IMR-90 (cell line): Measurements from ENCODE around the gene HAX1. TPM values are rescaled to one million over a fixed set of nuclear protein-coding genes. Genes with fewer than 3 reads are reported as not detected.

Experiments used
- ATAC-seq: fragments of 200-7000 bp; cut with Tn5 transposase; 2 replicates; pipeline ENCODE4 v1.9.1; 2020; ENCODE audit warnings: low read depth, mild to moderate bottlenecking, moderate library complexity
- BruUV-seq: library from RNA; stranded (reverse); fragments of 400-500 nt; replicated peaks from 2 replicates; lab custom pipeline; 2021; lab: Mats Ljungman, UMichigan
- CTCF ChIA-PET: fragments of 300-600 bp; formaldehyde crosslinking; extraction: SDS; loops from one replicate; lab custom pipeline; 2021; ENCODE audit warnings: antibody characterized with exemption; lab: Yijun Ruan, JAX
- POLR2A ChIA-PET: fragments of 300-600 bp; sonication (Branson Sonifier 250); formaldehyde crosslinking; loops from one replicate; lab custom pipeline; 2022; ENCODE audit warnings: antibody characterized with exemption; ENCODE audit not compliant: unreplicated experiment; lab: Charles Lee
- DNase-seq: peaks from one replicate; pipeline ENCODE4 v3.0.0; 2013
- H2AFZ ChIP-seq: replicated peaks from 2 replicates; pipeline ENCODE3; 2013; ENCODE audit warnings: low read length, mild to moderate bottlenecking; ENCODE audit not compliant: poor library complexity
- H2AK5ac ChIP-seq: 2 replicates; pipeline ENCODE4 v1.6.1; 2013; ENCODE audit warnings: low read depth, low read length, inconsistent platforms
- H2AK9ac ChIP-seq: replicated peaks from 2 replicates; pipeline ENCODE3; 2013; ENCODE audit warnings: mild to moderate bottlenecking, low read depth, low read length, moderate library complexity; ENCODE audit not compliant: poor library complexity
- H2BK120ac ChIP-seq: 2 replicates; pipeline ENCODE4 v1.6.1; 2013; ENCODE audit warnings: low read depth, low read length, inconsistent platforms
- H2BK15ac ChIP-seq: 3 replicates; pipeline ENCODE4 v1.6.1; 2013; ENCODE audit warnings: low read depth, low read length, inconsistent platforms
- H2BK20ac ChIP-seq: 2 replicates; pipeline ENCODE4 v1.6.1; 2013; ENCODE audit warnings: low read depth, mild to moderate bottlenecking, inconsistent platforms, low read length, moderate library complexity
- H2BK5ac ChIP-seq: 2 replicates; pipeline ENCODE4 v1.6.1; 2013; ENCODE audit warnings: mild to moderate bottlenecking, low read depth, low read length, inconsistent platforms; ENCODE audit not compliant: poor library complexity, severe bottlenecking
- H3K14ac ChIP-seq: replicated peaks from 2 replicates; pipeline ENCODE4 v1.6.1; 2013; ENCODE audit warnings: low read depth, low read length, inconsistent platforms
- H3K18ac ChIP-seq: 2 replicates; pipeline ENCODE4 v1.6.1; 2013; ENCODE audit warnings: low read depth, low read length, control low read depth
- H3K23ac ChIP-seq: 2 replicates; pipeline ENCODE4 v1.6.1; 2013; ENCODE audit warnings: low read depth, low read length, inconsistent platforms
- H3K27ac ChIP-seq: 2 replicates; pipeline ENCODE4 v1.5.1; 2013; ENCODE audit warnings: mild to moderate bottlenecking, control low read depth, low read length; ENCODE audit not compliant: insufficient read depth
- H3K27me3 ChIP-seq: 2 replicates; pipeline ENCODE4 v1.6.1; 2013; ENCODE audit warnings: low read length; ENCODE audit not compliant: control insufficient read depth, insufficient read depth
- H3K36me3 ChIP-seq: 2 replicates; pipeline ENCODE4 v1.6.1; 2013; ENCODE audit warnings: low read length, mixed read lengths; ENCODE audit not compliant: control insufficient read depth, insufficient read depth
- H3K4ac ChIP-seq: 2 replicates; pipeline ENCODE4 v1.6.1; 2013; ENCODE audit warnings: low read depth, low read length, inconsistent platforms
- H3K4me1 ChIP-seq: 2 replicates; pipeline ENCODE4 v1.6.1; 2013; ENCODE audit warnings: low read length, mixed read lengths; ENCODE audit not compliant: control insufficient read depth, insufficient read depth
- H3K4me2 ChIP-seq: 2 replicates; pipeline ENCODE4 v1.6.1; 2013; ENCODE audit warnings: low read depth, mild to moderate bottlenecking, control low read depth, low read length, moderate library complexity
- H3K4me3 ChIP-seq: 2 replicates; pipeline ENCODE4 v1.5.1; 2013; ENCODE audit warnings: low read depth, mild to moderate bottlenecking, control low read depth, low read length, moderate library complexity; ENCODE audit not compliant: insufficient read depth
- H3K56ac ChIP-seq: 2 replicates; pipeline ENCODE4 v1.6.1; 2013; ENCODE audit warnings: low read length, inconsistent platforms; ENCODE audit not compliant: insufficient read depth; ENCODE audit errors: extremely low read depth
- H3K79me1 ChIP-seq, 2 experiments: 2 replicates each; pipeline ENCODE4 v1.6.1; 2013; ENCODE audit warnings: low read length in 2 of 2, inconsistent platforms in 1 of 2, low read depth in 1 of 2
- H3K9ac ChIP-seq: 2 replicates; pipeline ENCODE4 v1.6.1; 2013; ENCODE audit warnings: low read depth, low read length, control low read depth
- H3K9me1 ChIP-seq: 2 replicates; pipeline ENCODE4 v1.6.1; 2013; ENCODE audit warnings: low read length, inconsistent platforms; ENCODE audit not compliant: insufficient read depth
- H3K9me3 ChIP-seq: 2 replicates; pipeline ENCODE4 v1.6.1; 2013; ENCODE audit warnings: low read length; ENCODE audit not compliant: control insufficient read depth, insufficient read depth
- H4K20me1 ChIP-seq: 2 replicates; pipeline ENCODE4 v1.6.1; 2013; ENCODE audit warnings: low read length, inconsistent platforms; ENCODE audit not compliant: insufficient read depth
- H4K5ac ChIP-seq: 2 replicates; pipeline ENCODE4 v1.6.1; 2013; ENCODE audit warnings: mild to moderate bottlenecking, low read depth, low read length, control low read depth
- H4K8ac ChIP-seq, 2 experiments: 2 replicates each; pipeline ENCODE4 v1.6.1; 2013; ENCODE audit warnings: low read depth in 2 of 2, low read length in 2 of 2, control low read depth in 1 of 2, inconsistent platforms in 1 of 2
- H4K91ac ChIP-seq: 2 replicates; pipeline ENCODE4 v1.6.1; 2013; ENCODE audit warnings: low read depth, low read length, inconsistent platforms; ENCODE audit not compliant: insufficient read depth
- BHLHE40 ChIP-seq: fragments of 150-350 bp; IDR thresholded peaks from 2 replicates; pipeline ENCODE4 v1.6.1; 2016; ENCODE audit warnings: mild to moderate bottlenecking, low read depth, low read length
- CEBPB ChIP-seq: IDR thresholded peaks from 2 replicates; pipeline ENCODE4 v1.6.1; 2012; ENCODE audit warnings: low read depth, low read length, improper control_type of control experiment
- CHD1 ChIP-seq: IDR thresholded peaks from 2 replicates; pipeline ENCODE4 v1.6.1; 2012; ENCODE audit warnings: low read depth, low read length, improper control_type of control experiment
- CTCF ChIP-seq: conservative IDR thresholded peaks from 2 replicates; pipeline ENCODE4 v1.5.1; 2012; ENCODE audit warnings: mild to moderate bottlenecking, low read depth, low read length, improper control_type of control experiment
- FOS ChIP-seq: fragments of 150-350 bp; IDR thresholded peaks from 2 replicates; pipeline ENCODE4 v1.6.1; 2016; ENCODE audit warnings: low read depth, low read length
- MAFK ChIP-seq: IDR thresholded peaks from 2 replicates; pipeline ENCODE4 v1.6.1; 2012; ENCODE audit warnings: low read depth, low read length, improper control_type of control experiment
- MAZ ChIP-seq: IDR thresholded peaks from 2 replicates; pipeline ENCODE4 v1.6.1; 2012; ENCODE audit warnings: low read depth, mild to moderate bottlenecking, low read length, improper control_type of control experiment, moderate library complexity, borderline replicate concordance
- MXI1 ChIP-seq: IDR thresholded peaks from 2 replicates; pipeline ENCODE4 v1.6.1; 2012; ENCODE audit warnings: low read depth, mild to moderate bottlenecking, low read length, moderate library complexity, borderline replicate concordance
- NFE2L2 ChIP-seq: fragments of 150-350 bp; IDR thresholded peaks from 2 replicates; pipeline ENCODE4 v1.6.1; 2016; ENCODE audit warnings: low read depth, mild to moderate bottlenecking, low read length
- POLR2A ChIP-seq: IDR thresholded peaks from 2 replicates; pipeline ENCODE4 v1.6.1; 2012; ENCODE audit warnings: mild to moderate bottlenecking, low read depth, low read length
- RAD21 ChIP-seq: IDR thresholded peaks from 2 replicates; pipeline ENCODE4 v1.6.1; 2012; ENCODE audit warnings: low read length, improper control_type of control experiment
- RCOR1 ChIP-seq: IDR thresholded peaks from 2 replicates; pipeline ENCODE4 v1.6.1; 2012; ENCODE audit warnings: mild to moderate bottlenecking, low read length, improper control_type of control experiment; ENCODE audit not compliant: insufficient replicate concordance
- RFX5 ChIP-seq: IDR thresholded peaks from 2 replicates; pipeline ENCODE4 v1.8.0; 2012; ENCODE audit warnings: low read depth, mild to moderate bottlenecking, low read length, moderate library complexity
- SMC3 ChIP-seq: fragments of 150-350 bp; IDR thresholded peaks from 2 replicates; pipeline ENCODE4 v1.6.1; 2016; ENCODE audit warnings: low read depth, mild to moderate bottlenecking, antibody characterized with exemption, low read length, moderate library complexity
- WGBS, 2 experiments: methylation state at CpG; one replicate each; pipeline versions ENCODE4 v1.1.5 to v1.1.7; 2013; ENCODE audit warnings: missing lambda C conversion rate in 2 of 2; ENCODE audit not compliant: insufficient read length in 1 of 2; ENCODE audit errors: extremely low coverage in 2 of 2; 5-methylcytosine and 5-hydroxymethylcytosine counted together
- dilution Hi-C: fragments of 300-500 bp; cut with HindIII; formaldehyde crosslinking; loops from one replicate; pipeline ENCODE4 v1.14.3; 2018; ENCODE audit warnings: low sequenced_read_pairs; ENCODE audit not compliant: unreplicated experiment
- in situ Hi-C: fragments of 300-500 bp; cut with MboI; formaldehyde crosslinking; loops from 3 replicates; pipeline ENCODE4 v1.14.3; 2019; ENCODE audit warnings: low sequenced_read_pairs, inconsistent platforms, mixed read lengths
- intact Hi-C: fragments of 100-400 bp; cut with micrococcal nuclease; formaldehyde crosslinking; loops from 2 replicates; pipeline ENCODE4 v1.10.0; 2022
- polyA plus RNA-seq, 3 experiments: library from polyadenylated mRNA; depleted of rRNA; stranded (reverse); fragments of >200 nt; gene quantifications; 2 replicates each; pipeline ENCODE4 v1.2.3, GENCODE V29; 2012; ENCODE audit warnings: low replicate concordance in 1 of 3
- total RNA-seq: library from RNA; depleted of rRNA; stranded (reverse); fragments of >200 nt; gene quantifications from 2 replicates; pipeline ENCODE4 v1.2.3, GENCODE V29; 2012
- TF ChIP-seq, protein P1 (sequence below): fragments of 150-350 bp; IDR thresholded peaks from 2 replicates; pipeline ENCODE4 v1.6.1; 2017; ENCODE audit warnings: mild to moderate bottlenecking, antibody characterized with exemption, low read length, low read depth
- TF ChIP-seq, protein P2 (sequence below): fragments of 150-350 bp; IDR thresholded peaks from 2 replicates; pipeline ENCODE4 v1.6.1; 2016; ENCODE audit warnings: low read depth, mild to moderate bottlenecking, low read length, moderate library complexity, borderline replicate concordance

HAX1 gene
- total and polyA plus RNA-seq, 2 of the 4 experiments (the other 2 are of a cell fraction) = 117 to 146 TPM

DNA sequence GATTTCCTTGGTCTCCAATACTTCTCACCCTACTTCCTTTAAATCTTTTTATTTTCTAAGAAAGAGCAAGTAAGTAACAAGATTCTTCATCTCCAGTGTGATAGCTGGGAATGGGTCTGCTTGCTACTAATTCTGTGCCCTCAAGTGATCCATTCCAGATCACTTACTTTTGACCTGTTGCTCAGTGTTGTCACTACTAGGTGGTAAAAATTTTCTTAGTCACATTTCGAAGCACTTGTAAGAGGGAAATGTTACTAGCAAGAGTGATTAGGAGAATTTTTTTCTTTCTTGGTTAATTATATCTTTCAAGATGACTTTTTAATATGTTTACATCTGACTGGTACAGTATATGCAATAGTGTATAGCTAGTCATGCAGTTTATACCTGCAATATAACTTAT lies 49.5 kb upstream of the HAX1 start:
- no CpG with 5 or more reads among the region's 1 CpG for WGBS, 2 experiments
- no peaks in the 10 kb centered on the region for H3K27me3 ChIP-seq
- no peak overlapping the region for H3K14ac ChIP-seq
- no peak overlapping the region for H3K27ac ChIP-seq
- no peak overlapping the region for H4K5ac ChIP-seq
- H3K36me3 ChIP-seq = peaks cover 28% of the 10 kb centered on the region
- TF ChIP-seq CHD1 (no peak), NFE2L2 (no peak), MXI1 (no peak), POLR2A (no peak), FOS (no peak), SMC3 (no peak), BHLHE40 (no peak), MAZ (no peak), MAFK (no peak), CEBPB (no peak), RAD21 (no peak), CTCF (no peak), RCOR1 (no peak), RFX5 (no peak)
- TF ChIP-seq, protein P1, sequence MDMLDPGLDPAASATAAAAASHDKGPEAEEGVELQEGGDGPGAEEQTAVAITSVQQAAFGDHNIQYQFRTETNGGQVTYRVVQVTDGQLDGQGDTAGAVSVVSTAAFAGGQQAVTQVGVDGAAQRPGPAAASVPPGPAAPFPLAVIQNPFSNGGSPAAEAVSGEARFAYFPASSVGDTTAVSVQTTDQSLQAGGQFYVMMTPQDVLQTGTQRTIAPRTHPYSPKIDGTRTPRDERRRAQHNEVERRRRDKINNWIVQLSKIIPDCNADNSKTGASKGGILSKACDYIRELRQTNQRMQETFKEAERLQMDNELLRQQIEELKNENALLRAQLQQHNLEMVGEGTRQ = no peak
- TF ChIP-seq, protein P2, sequence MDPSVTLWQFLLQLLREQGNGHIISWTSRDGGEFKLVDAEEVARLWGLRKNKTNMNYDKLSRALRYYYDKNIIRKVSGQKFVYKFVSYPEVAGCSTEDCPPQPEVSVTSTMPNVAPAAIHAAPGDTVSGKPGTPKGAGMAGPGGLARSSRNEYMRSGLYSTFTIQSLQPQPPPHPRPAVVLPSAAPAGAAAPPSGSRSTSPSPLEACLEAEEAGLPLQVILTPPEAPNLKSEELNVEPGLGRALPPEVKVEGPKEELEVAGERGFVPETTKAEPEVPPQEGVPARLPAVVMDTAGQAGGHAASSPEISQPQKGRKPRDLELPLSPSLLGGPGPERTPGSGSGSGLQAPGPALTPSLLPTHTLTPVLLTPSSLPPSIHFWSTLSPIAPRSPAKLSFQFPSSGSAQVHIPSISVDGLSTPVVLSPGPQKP = no peak
- dilution Hi-C loops = no loop called here
- 0 out of 2 replicates have a peak overlapping the region, but pooled peaks have one; percentile 2 for H3K23ac ChIP-seq
- H3K4ac ChIP-seq = no peak overlapping the region
- H3K4me1 ChIP-seq = no peaks in the 10 kb centered on the region; the same call in 1 of the 2 replicates
- no peak overlapping the region for H4K8ac ChIP-seq
- no peaks in the 10 kb centered on the region for H3K9me3 ChIP-seq
- no TSS peak for BruUV-seq
- peaks cover 16 to 52% of the 10 kb centered on the region in 2 experiments for H3K79me1 ChIP-seq
- H2BK20ac ChIP-seq = no peak overlapping the region
- H2BK120ac ChIP-seq = no peak overlapping the region
- H2BK15ac ChIP-seq = no peak overlapping the region
- ATAC-seq (no peak), DNase-seq (no peak)
- no peak overlapping the region for H3K18ac ChIP-seq
- H2BK5ac ChIP-seq = no peak overlapping the region
- no peak overlapping the region for H2AFZ ChIP-seq
- intact Hi-C loops = loop anchor here (5.0 kb wide), 1 partner anchor 34 kb away; no protein-coding TSS in a partner anchor
- peaks cover 55% of the 10 kb centered on the region for H4K20me1 ChIP-seq
- CTCF ChIA-PET = interaction anchor here (1.2 kb wide), 1 partner anchor 23 kb away, joined by 3 read pairs; no protein-coding TSS in a partner anchor
- peak overlapping the region; percentile 20; the same call in 1 of the 2 replicates for H3K4me2 ChIP-seq
- H2AK5ac ChIP-seq = no peak overlapping the region
- H2AK9ac ChIP-seq = no peak overlapping the region
- POLR2A ChIA-PET = interaction anchor here (0.7 kb wide), 1 partner anchor 247 kb away, joined by 3 read pairs; no protein-coding TSS in a partner anchor
- H3K56ac ChIP-seq = no peak overlapping the region
- in situ Hi-C loops = no loop called here
- no peak overlapping the region for H4K91ac ChIP-seq
- H3K9ac ChIP-seq = no peak overlapping the region; the same call in 1 of the 2 replicates
- no peak overlapping the region for H3K4me3 ChIP-seq
- 0 out of 2 replicates have a peak, but pooled peaks cover 2% of the 10 kb centered on the region for H3K9me1 ChIP-seq
